Stimulated activated CD4-positive, alpha-beta T cell treated with anti-CD3 and anti-CD28 coated beads, Interleukin-12 subunit alpha, Interleukin-12 subunit beta, amount 100 ng/mL, for 4 hours (primary cell): ENCODE measurements around the gene CHRNB4.

Source experiments
- DNase-seq: peaks from one replicate; pipeline ENCODE4 v3.0.0-alpha.2; 2020

The CHRNB4 gene

DNA sequence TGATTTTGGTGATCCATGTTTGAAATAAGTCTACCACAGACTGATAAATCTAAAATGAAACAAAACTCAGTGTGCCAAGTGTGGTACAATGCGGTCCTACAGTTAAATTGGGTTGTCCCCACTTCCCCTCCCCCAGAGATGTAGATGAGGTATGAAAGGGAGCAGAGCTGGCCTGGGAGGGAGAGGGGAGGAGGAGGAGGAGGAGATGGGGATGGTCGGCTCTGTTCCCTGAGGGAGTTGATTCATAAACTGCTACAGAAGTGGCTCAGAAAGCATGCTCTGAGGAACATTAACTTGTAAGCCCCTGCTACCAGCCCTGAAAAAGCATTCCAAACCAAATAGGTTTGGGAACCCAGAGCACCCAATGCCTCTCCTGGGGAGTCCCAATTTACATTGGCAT, 28.0 kb upstream of the CHRNB4 start:
- no peak for DNase-seq

DNA sequence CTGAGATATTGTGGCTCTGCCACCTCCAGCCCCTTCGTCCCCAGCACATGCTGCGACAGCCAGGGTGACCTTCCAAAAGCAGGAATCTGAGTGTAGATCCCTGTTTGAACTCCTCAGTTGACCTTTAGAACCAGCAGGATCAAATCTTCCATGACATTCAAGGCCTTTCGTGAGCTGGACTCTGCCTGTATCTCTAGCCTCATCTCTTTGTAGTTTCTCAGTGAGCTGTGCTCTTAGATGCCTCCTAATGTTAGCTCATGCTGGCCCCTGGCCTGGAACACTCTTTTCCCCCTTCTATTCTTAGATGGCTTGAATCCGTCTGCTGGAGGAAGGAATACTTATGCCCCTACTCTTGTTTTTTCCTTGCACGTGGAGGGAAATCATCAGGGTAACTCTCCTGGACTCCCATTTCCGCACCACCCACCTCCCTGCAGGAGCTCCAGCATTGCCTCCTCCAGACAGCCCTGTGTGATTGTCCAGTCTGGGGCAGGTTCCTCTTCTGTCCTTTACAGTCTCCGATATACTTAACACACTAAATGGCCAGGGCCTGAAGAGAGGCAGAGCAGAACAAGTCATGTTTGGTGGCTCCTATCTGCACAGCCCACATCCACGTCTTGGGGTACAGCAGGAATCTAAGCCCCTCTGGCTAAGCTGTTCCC, 26.7 kb upstream of the CHRNB4 start:
- no peak for DNase-seq

- DNase-seq, result no peak
Observed at GRCh38 chr15:78666010-78666409, 25.0 kb upstream of the CHRNB4 start.

DNA sequence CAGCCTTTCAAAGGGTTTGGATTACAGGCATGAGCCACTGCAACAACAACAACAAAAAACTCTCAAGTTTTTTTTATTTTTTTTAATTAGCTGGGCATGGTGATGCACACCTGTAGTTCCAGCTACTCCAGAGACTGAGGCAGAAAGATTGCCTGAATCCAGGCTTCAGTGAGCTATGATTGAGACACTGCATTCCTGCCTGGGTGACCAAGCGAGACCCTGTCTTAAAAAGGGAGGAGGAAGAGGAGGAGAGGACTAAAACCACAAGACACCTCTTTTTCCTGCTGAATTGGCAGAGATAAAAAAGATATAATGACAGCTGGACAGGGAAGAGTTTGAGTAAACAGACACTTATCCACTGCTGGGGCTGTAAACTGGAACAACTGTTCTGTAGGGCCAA, 22.7 kb upstream of the CHRNB4 start:
- no peak for DNase-seq

DNA sequence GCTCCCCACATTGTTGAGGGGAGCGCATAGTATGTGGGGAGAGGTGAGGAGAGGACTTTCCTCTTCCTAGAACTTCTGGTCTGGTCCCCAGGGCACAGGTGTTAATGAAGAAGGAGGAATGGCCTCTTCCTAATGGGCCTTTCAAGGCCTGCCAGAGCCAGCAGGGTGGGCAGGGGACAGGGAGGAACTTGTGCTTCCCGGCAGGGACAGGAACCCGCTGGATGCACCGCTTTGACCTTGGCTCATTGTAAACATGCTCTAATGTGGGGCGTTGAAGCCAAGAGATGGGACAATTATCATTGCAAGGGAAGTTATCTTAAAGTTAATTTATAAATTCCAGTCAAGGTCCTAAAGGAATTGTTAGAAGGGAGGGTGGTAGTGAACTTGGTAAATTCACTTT, 21.0 kb upstream of the CHRNB4 start:
- DNase-seq, result no peak

DNA sequence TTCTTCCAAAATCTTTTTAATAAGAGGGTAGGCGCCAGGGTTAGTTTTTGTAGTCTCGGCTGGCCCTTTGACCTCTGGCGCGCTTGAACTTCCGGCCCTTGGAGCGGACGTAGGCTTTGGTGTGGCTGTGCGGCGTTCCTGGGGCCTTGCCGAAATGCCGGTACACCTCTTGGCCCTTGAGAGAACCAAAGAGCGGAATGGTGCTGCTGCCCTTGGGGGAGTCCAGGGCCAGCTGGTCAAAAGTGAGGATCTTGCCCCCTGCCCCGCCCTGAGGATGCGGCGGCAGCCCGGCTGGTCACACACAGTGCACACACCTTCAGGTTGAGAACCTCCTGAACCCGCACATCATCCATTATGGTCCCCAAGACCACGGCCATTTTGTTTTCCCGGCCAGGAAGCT, 20.0 kb upstream of the CHRNB4 start:
- DNase-seq, result no peak

DNA sequence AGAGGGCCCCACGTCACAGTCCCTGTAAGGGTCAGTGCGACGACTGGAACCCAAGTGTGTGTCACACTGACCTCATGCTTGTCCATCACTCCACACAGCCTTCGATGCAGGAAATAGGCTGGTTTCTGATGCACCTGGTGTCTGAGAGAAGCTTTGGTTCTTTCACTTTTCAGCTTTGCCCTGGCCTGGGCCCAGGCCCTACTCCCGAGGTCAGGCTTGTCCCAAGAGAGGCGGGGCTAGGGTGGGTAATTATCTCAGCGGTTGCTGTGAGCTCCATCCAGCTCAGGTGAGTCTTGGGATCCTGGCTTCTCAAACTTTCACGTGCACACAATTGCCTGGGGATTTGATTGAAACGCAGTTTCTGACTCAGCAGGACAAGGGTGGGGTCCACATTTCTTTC, 19.6 kb upstream of the CHRNB4 start:
- DNase-seq, result no peak

DNA sequence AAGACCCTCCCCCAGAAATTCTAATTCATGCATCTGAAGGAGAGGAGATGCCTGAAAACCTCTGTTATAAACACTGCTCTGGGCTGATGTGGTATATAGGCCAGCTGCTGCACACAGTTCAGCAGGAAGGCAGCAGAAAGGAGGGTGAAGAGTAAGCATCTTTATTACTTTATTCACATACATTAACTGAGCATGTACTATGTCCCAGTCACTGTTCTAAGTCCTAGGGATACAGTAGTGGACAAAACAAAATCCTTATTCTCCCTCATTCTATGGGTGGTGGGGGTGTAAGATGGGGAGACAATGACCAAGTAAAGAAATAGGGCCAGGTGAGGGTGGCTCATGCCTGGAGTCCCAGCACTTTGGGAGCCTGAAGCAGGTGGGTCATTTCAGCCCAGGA, 17.8 kb upstream of the CHRNB4 start:
- DNase-seq, result no peak

GRCh38 chr15:78654272-78654671, 13.3 kb upstream of the CHRNB4 start:
- no peak for DNase-seq

DNA sequence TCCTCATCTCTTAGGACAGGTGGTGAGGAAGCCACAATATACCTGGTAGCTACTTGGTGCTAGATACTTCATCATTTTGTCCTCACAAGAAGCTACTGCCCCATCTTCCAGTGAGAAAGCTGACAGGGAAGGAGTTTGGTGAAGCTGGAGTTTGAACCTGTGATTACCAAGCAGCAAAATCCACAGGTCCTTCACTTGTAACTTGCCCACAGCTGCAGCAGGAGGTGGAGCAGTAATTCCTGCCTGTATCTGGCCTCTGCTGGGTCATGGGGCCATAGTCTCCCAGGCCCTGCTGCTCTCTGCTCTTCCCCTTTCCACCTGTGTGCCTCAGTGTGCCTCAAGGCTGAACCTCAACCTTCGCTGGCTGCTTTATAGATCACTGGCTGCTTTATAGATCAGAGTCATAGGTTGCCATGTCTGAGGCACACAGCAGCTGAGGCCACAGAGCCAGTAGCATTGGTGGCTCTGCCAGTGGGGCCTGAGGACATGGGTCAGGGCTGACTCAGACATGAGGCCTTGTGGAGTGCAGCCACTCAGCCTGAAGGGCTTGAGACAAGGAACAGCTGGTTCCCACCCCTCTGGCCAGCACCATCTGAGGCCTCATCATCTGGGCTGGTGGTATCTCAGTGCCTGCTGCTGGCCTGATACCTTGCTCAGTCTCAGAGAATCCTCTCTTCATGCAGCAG, 11.1 kb upstream of the CHRNB4 start:
- no peak for DNase-seq

DNA sequence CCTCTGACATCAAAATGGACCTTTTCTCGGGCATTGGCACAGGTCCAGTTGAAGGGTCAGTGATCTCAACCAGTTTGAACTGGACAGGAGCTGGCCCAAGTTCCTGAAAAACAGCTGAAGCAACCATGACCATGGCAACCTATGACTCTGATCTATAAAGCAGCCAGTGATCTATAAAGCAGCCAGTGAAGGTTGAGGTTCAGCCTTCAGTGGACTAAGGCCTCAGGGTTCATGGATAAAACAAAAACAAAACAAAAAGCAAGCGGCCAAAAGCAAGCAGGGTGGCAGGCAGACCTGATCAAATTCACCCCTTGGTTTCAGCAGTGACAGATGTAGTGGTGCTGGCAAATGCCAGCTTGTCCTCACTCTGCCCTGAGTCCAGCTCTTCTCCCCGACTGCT, 10.0 kb upstream of the CHRNB4 start:
- DNase-seq, result no peak

DNA sequence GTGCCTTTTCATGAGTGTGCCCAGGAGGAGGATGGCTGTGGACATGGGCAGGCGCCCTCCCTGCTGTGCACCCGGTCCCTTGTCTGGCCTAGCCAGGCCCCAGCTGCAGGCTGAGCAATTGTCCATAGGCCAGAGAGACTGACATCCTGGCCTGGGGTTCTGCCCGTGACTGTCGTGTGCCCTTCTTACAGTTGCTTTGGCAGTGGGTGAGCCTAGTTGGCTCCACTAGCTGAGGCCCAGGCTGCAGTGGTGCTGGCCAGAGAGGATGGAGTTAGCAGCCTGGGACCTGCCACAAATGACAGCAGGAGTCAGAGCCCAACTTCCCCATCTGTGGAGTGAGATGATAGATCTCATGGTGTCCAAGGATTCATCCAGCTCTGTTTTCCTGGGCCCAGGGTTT, 9.0 kb upstream of the CHRNB4 start:
- no peak for DNase-seq

DNA sequence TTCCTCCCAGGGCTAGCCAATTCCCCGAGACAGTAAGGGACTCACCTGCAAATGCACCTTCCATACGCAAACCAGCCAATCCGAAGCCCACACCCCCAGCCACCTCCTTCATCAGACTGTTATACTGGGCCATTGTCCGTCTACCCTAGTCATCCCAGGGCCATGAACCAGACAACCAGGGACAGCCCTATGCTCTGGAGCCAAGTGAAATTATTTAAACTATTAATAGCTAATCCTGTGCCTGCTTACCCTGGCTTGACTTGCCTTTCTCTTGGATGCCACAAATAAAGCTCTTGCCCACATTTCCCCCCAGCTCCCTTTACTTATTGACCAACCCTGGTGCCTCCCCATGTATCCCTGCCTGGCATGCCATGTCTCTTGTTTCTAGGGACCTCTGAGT, 4.0 kb upstream of the CHRNB4 start:
- no peak for DNase-seq

DNA sequence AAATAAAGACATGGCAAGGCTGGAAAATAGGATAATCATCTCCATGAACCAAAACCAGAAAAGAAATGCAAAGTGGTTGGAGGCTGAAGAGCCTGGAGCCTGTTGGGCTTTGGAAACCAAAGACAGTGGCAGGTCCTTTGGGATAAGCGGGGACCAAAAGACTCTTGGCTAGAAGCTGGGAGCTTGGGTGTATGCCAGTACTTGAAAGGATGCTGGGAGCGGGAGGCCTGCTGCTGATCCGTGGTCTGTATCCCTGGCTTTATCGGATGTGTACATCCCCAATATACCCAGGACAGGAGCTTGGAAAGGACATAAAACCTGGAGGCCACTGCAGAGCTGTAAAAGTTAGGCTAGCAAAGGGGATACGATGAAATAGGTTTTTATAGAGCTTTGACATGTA, 1.3 kb upstream of the CHRNB4 start:
- no peak for DNase-seq

GRCh38 chr15:78641749-78642275, 802 bp upstream of the CHRNB4 start:
- DNase-seq, result no peak

DNA sequence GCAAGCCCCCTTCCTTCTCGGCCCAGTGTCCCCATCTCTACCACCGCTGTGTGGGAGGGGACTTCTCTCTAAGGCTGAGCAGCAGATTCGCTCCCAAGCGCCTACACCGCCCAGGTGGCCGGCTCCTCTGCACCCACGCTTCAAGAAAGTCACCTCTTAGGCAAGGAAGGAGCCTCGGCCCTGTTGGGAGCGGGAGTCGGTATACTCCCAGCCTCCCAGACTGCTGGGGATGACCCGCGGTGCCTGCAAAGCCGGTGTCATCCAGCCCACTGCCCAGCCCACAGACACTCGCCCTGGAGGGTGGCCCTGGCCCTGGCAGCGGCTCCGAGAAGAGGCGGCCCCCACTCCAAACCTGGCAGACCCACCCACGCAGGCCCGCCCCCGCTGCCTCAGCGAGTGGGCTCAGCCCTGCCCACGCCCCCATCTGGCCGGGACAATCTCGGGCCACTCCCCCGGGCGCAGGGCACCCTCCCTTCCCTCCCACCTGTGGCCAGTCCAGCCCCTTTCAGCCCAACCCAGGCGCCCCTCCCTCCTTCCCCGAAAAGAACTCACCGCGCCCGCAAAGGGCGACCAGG, 396 bp downstream of the CHRNB4 start:
- DNase-seq, result no peak

GRCh38 chr15:78638658-78639314, 2.2 kb downstream of the CHRNB4 start:
- DNase-seq, result peak; percentile 43

GRCh38 chr15:78637776-78638435, 3.1 kb downstream of the CHRNB4 start:
- DNase-seq, result no peak

DNA sequence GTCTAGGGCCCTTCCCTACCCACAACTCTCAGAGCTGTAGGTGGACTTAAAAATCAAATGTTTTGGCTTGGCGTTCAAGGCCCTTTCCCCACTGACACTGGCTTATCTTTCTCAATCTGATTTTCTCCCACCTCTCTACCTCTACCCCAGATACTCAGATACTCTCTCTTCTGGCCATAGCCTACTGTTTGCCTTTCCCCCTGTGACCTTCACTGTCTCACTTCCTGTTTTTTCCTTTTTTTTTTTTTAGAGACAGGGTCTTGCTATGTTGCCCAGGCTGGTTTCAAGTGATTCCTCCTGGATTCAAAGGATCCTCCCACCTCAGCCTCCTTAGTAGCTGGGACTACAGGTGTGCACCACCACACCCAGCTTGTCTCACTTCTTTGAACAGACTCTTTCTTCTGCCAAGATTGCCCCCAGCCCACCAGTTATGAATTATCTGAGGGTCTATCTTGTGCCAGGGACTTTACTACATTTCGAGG, 4.6 kb downstream of the CHRNB4 start:
- DNase-seq, result no peak

DNA sequence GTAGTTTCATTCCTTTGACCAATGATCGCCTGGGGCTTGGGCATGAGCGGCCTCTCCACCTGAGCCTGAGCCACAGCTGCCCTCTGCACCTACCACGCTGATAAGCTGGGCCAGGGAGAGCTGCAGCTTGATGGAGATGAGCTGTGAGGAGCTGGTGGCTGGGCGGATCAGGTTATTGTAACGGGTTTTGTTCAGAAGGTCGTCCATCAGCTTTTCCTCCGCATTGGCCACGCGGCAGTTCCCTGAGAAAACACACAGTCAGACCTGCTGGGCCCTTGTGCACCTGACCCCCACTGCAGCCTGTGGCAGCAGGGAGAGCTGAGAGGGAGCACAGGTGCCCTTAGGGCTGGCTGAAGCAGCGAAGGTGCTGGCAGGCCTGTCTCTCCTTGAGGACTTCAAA, 5.7 kb downstream of the CHRNB4 start:
- DNase-seq, result no peak

- DNase-seq, result no peak
Observed at GRCh38 chr15:78634210-78635145, 6.5 kb downstream of the CHRNB4 start.

DNA sequence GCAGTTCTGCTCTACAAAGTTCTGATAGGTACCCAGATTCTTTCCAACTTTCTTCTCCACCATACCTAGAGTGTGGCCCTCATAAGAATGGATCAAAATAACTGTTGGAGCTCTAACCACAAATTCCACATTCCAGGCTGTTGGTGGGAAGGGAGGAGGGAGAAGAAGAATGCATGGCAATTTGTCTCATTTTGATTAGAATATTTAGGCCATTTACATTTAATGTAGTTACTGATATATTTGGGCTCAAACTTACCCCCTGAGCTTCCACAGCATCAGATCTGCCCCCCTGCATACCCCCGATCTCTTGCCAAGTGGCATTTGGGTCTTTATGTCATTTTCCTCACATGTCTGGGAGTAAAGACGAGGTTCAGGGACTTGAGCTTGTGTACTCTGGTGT, 7.7 kb downstream of the CHRNB4 start:
- no peak for DNase-seq
